T-helper 1 cell treated with Interleukin-12 subunit alpha and Interleukin-12 subunit beta and Interleukin-4 antibody, amounts not matched to agents 30 ng/mL and 1 ng/mL, for 36 hours (primary cell): ENCODE results near the gene PSTK. TPM values are rescaled to one million over a fixed set of nuclear protein-coding genes. Genes with fewer than 3 reads are reported as not detected.

Experiments used
- intact Hi-C: fragments of 100-400 bp; cut with micrococcal nuclease; formaldehyde crosslinking; loops from one replicate; pipeline ENCODE4 v1.15.1; 2024
- total RNA-seq: library from RNA; stranded (reverse); gene quantifications from 2 replicates; pipeline ENCODE4 v1.2.3, GENCODE V29; 2022

Gene PSTK
- total RNA-seq, 1 donor from 2014 or later, result 5.1 TPM

GRCh38 chr10:123019264-123019663 lies 39.1 kb downstream of the PSTK start:
- intact Hi-C loops, result no loop called here

- intact Hi-C loops, result loop anchor here (5.0 kb wide), 1 partner anchor 537 kb away; no protein-coding TSS in a partner anchor
Observed at GRCh38 chr10:123019941-123020703, 39.9 kb downstream of the PSTK start.

- intact Hi-C loops, result loop anchor here (5.0 kb wide), 1 partner anchor 536 kb away; no protein-coding TSS in a partner anchor
Observed at GRCh38 chr10:123021517-123021916, 41.3 kb downstream of the PSTK start.

- intact Hi-C loops, result loop anchor here (5.0 kb wide), 1 partner anchor 533 kb away; no protein-coding TSS in a partner anchor
Observed at GRCh38 chr10:123024540-123024939, 44.3 kb downstream of the PSTK start.

- intact Hi-C loops, result no loop called here
Observed at GRCh38 chr10:123026302-123026701, 46.1 kb downstream of the PSTK start.

GRCh38 chr10:123027861-123028260 lies 47.7 kb downstream of the PSTK start:
- intact Hi-C loops, result no loop called here

GRCh38 chr10:123031124-123031523 lies 50.9 kb downstream of the PSTK start:
- intact Hi-C loops, result no loop called here

GRCh38 chr10:123034332-123034731 lies 54.1 kb downstream of the PSTK start:
- intact Hi-C loops, result no loop called here

- intact Hi-C loops, result no loop called here
Observed at GRCh38 chr10:123035467-123036086, 55.4 kb downstream of the PSTK start.

GRCh38 chr10:123038782-123039631 lies 58.8 kb downstream of the PSTK start:
- intact Hi-C loops, result no loop called here

GRCh38 chr10:123039632-123039930 lies 59.4 kb downstream of the PSTK start:
- intact Hi-C loops, result no loop called here

Other genes with a start within 250 kb of the PSTK start
- 3.0 and 3.4 TPM in 2 replicates for gene CUZD1, start 134.5 kb upstream of the PSTK start, total RNA-seq
- gene FAM24B, start 100.8 kb upstream of the PSTK start, total RNA-seq, result 11.8 and 14.2 TPM in 2 replicates
- gene FAM24A, start 69.8 kb upstream of the PSTK start, total RNA-seq, result not detected in 2 replicates
- 14.8 and 16.0 TPM in 2 replicates for gene C10orf88, start 26.2 kb upstream of the PSTK start, total RNA-seq
- gene IKZF5, start 28.4 kb downstream of the PSTK start, total RNA-seq, result 14.4 and 19.8 TPM in 2 replicates
- gene ACADSB, start 28.6 kb downstream of the PSTK start, total RNA-seq, result 21.1 and 22.7 TPM in 2 replicates
- not detected in 2 replicates for gene HMX3, start 155.6 kb downstream of the PSTK start, total RNA-seq
- gene HMX2, start 167.7 kb downstream of the PSTK start, total RNA-seq, result not detected in 2 replicates
- gene BUB3, start 174.0 kb downstream of the PSTK start, total RNA-seq, result 186 and 187 TPM in 2 replicates